ENCODE results near the gene SYNDIG1L.

GRCh38 chr14:74468513-74468912, 42.5 kb upstream of the SYNDIG1L start:
- TF ChIP-seq CTCF (conservative IDR thresholded peaks at IDR 0.05; ENCODE audit: low read depth, low read length) (no peak), EZH2 (IDR thresholded peaks at IDR 0.05; ENCODE audit: low read length, unreplicated experiment) (no peak), EZH2phosphoT487 (IDR thresholded peaks at IDR 0.05; ENCODE audit: borderline replicate concordance, low read length) (no peak)
